Stimulated activated CD4-positive, alpha-beta T cell treated with anti-CD3 and anti-CD28 coated beads, Interleukin-15, amount 100 ng/mL, for 48 hours (primary cell): ENCODE measurements around the gene PPP2R5E.

Experiments
- DNase-seq, 2 donors: peaks; one replicate each; pipeline ENCODE4 v3.0.0-alpha.2; 2020; ENCODE audit warnings: low read depth in 2 of 2

Gene PPP2R5E

GRCh38 chr14:63472986-63473788 is 70.0 kb downstream of the PPP2R5E start:
- no peak for DNase-seq

GRCh38 chr14:63470962-63471793 is 72.0 kb downstream of the PPP2R5E start:
- no peak for DNase-seq

- no peak for DNase-seq
Observed at GRCh38 chr14:63468294-63468693, 74.9 kb downstream of the PPP2R5E start.

GRCh38 chr14:63467440-63468072 is 75.6 kb downstream of the PPP2R5E start:
- no peak for DNase-seq

GRCh38 chr14:63465347-63465746 is 77.8 kb downstream of the PPP2R5E start:
- no peak for DNase-seq

GRCh38 chr14:63460680-63461369 is 82.4 kb downstream of the PPP2R5E start:
- no peak for DNase-seq

- no peak for DNase-seq
Observed at GRCh38 chr14:63459738-63460137, 83.4 kb downstream of the PPP2R5E start.

GRCh38 chr14:63457498-63457897 is 85.7 kb downstream of the PPP2R5E start:
- DNase-seq = no peak

- DNase-seq = no peak
Observed at GRCh38 chr14:63454863-63455622, 88.1 kb downstream of the PPP2R5E start.

- DNase-seq = no peak
Observed at GRCh38 chr14:63454436-63454835, 88.7 kb downstream of the PPP2R5E start.

GRCh38 chr14:63453443-63453936 is 89.7 kb downstream of the PPP2R5E start:
- DNase-seq = no peak

- DNase-seq = no peak
Observed at GRCh38 chr14:63452796-63453195, 90.4 kb downstream of the PPP2R5E start.

GRCh38 chr14:63448841-63449240 is 94.3 kb downstream of the PPP2R5E start:
- DNase-seq = no peak

- no peak for DNase-seq
Observed at GRCh38 chr14:63444588-63444987, 98.6 kb downstream of the PPP2R5E start.

- no peak for DNase-seq
Observed at GRCh38 chr14:63443988-63444387, 99.2 kb downstream of the PPP2R5E start.

GRCh38 chr14:63443361-63443760 is 99.8 kb downstream of the PPP2R5E start:
- DNase-seq = no peak

GRCh38 chr14:63438065-63438757 is 105.0 kb downstream of the PPP2R5E start:
- DNase-seq = peak in 1 of 2 donors; percentile 3

GRCh38 chr14:63436286-63437098 is 106.7 kb downstream of the PPP2R5E start:
- no peak for DNase-seq

GRCh38 chr14:63435838-63436237 is 107.3 kb downstream of the PPP2R5E start:
- DNase-seq = no peak
